ENCODE measurements around the gene TMEM150C. TPM values are rescaled to one million over a fixed set of nuclear protein-coding genes. Genes with fewer than 3 reads are reported as not detected.

The TMEM150C gene
- total RNA-seq, 1 donor from 2014 or later: 1.3 TPM

GRCh38 chr4:82489987-82490386 lies 71.8 kb downstream of the TMEM150C start:
- H3K9me3 Mint-ChIP-seq (ENCODE audit: unreplicated experiment): no peaks in the 10 kb centered on the region
- DNase-seq (ENCODE audit: extremely low spot score, unreplicated experiment): no peak
- no peak overlapping the region for H3K27ac Mint-ChIP-seq (ENCODE audit: unreplicated experiment)
- H3K4me3 Mint-ChIP-seq (ENCODE audit: unreplicated experiment): no peak overlapping the region
- no peaks in the 10 kb centered on the region for H3K4me1 Mint-ChIP-seq (ENCODE audit: unreplicated experiment)
- H3K27me3 Mint-ChIP-seq (ENCODE audit: unreplicated experiment): no peaks in the 10 kb centered on the region
- no peak for TF ChIP-seq CTCF (IDR thresholded peaks at IDR 0.05)
- no peaks in the 10 kb centered on the region for H3K36me3 Mint-ChIP-seq (ENCODE audit: unreplicated experiment)

- no peaks in the 10 kb centered on the region for H3K4me1 Mint-ChIP-seq (ENCODE audit: unreplicated experiment)
- H3K36me3 Mint-ChIP-seq (ENCODE audit: unreplicated experiment): no peaks in the 10 kb centered on the region
- no peak overlapping the region for H3K27ac Mint-ChIP-seq (ENCODE audit: unreplicated experiment)
- no peak overlapping the region for H3K4me3 Mint-ChIP-seq (ENCODE audit: unreplicated experiment)
- no peaks in the 10 kb centered on the region for H3K9me3 Mint-ChIP-seq (ENCODE audit: unreplicated experiment)
- H3K27me3 Mint-ChIP-seq (ENCODE audit: unreplicated experiment): no peaks in the 10 kb centered on the region
- TF ChIP-seq CTCF (IDR thresholded peaks at IDR 0.05): no peak
- DNase-seq (ENCODE audit: extremely low spot score, unreplicated experiment): no peak
Observed at GRCh38 chr4:82489076-82489475, 72.7 kb downstream of the TMEM150C start.

- Mint-ChIP-seq H3K27me3 (ENCODE audit: unreplicated experiment) (no peaks in the 10 kb centered on the region), H3K36me3 (ENCODE audit: unreplicated experiment) (no peaks in the 10 kb centered on the region), H3K4me3 (ENCODE audit: unreplicated experiment) (no peak overlapping the region), H3K9me3 (ENCODE audit: unreplicated experiment) (no peaks in the 10 kb centered on the region), H3K4me1 (ENCODE audit: unreplicated experiment) (no peaks in the 10 kb centered on the region), H3K27ac (ENCODE audit: unreplicated experiment) (no peak overlapping the region)
- no peak for DNase-seq (ENCODE audit: extremely low spot score, unreplicated experiment)
- no peak for TF ChIP-seq CTCF (IDR thresholded peaks at IDR 0.05)
Observed at GRCh38 chr4:82484996-82485783, 76.6 kb downstream of the TMEM150C start.

- Mint-ChIP-seq H3K4me3 (ENCODE audit: unreplicated experiment) (no peak overlapping the region), H3K4me1 (ENCODE audit: unreplicated experiment) (no peaks in the 10 kb centered on the region), H3K27me3 (ENCODE audit: unreplicated experiment) (no peaks in the 10 kb centered on the region), H3K9me3 (ENCODE audit: unreplicated experiment) (peaks cover 4% of the 10 kb centered on the region), H3K27ac (ENCODE audit: unreplicated experiment) (no peak overlapping the region), H3K36me3 (ENCODE audit: unreplicated experiment) (no peaks in the 10 kb centered on the region)
- no peak for DNase-seq (ENCODE audit: extremely low spot score, unreplicated experiment)
- TF ChIP-seq CTCF (IDR thresholded peaks at IDR 0.05): no peak
Observed at GRCh38 chr4:82482387-82482786, 79.4 kb downstream of the TMEM150C start.

GRCh38 chr4:82481506-82481840 lies 80.3 kb downstream of the TMEM150C start:
- H3K27me3 Mint-ChIP-seq (ENCODE audit: unreplicated experiment): no peaks in the 10 kb centered on the region
- DNase-seq (ENCODE audit: extremely low spot score, unreplicated experiment): no peak

More at GRCh38 chr4:82481506-82481840, 80.3 kb downstream of the TMEM150C start:
- Mint-ChIP-seq H3K27ac (ENCODE audit: unreplicated experiment) (no peak overlapping the region), H3K36me3 (ENCODE audit: unreplicated experiment) (no peaks in the 10 kb centered on the region), H3K9me3 (ENCODE audit: unreplicated experiment) (peaks cover 4% of the 10 kb centered on the region), H3K4me3 (ENCODE audit: unreplicated experiment) (no peak overlapping the region), H3K4me1 (ENCODE audit: unreplicated experiment) (no peaks in the 10 kb centered on the region)
- no peak for TF ChIP-seq CTCF (IDR thresholded peaks at IDR 0.05)
